K562 (cell line): ENCODE data around the gene KRT31. TPM values are rescaled to one million over a fixed set of nuclear protein-coding genes. Genes with fewer than 3 reads are reported as not detected.

Experiments
- ARID2 ChIP-seq: fragments of 450-650 bp; IDR thresholded peaks from 2 replicates; pipeline ENCODE4 v1.6.1; 2017; ENCODE audit warnings: antibody characterized with exemption, mild to moderate bottlenecking
- CHCHD3 ChIP-seq: fragments of 250-450 bp; sonication (Bioruptor Pico); IDR thresholded peaks from 2 replicates; pipeline ENCODE4 v2.1.2; 2022; ENCODE audit warnings: mild to moderate bottlenecking
- JUND ChIP-seq, 2 experiments: IDR thresholded peaks; 2 replicates in 1 of 2; 3 replicates in 1 of 2; pipeline ENCODE4 v1.6.1; 2011; ENCODE audit warnings: borderline replicate concordance in 2 of 2, low read depth in 2 of 2, low read length in 2 of 2, improper control_type of control experiment in 1 of 2, missing biosample characterization in 1 of 2, missing genetic modification characterization in 1 of 2, missing genetic modification reagents in 1 of 2
- MTF1 ChIP-seq: fragments of 250-450 bp; sonication (Bioruptor Pico); IDR thresholded peaks from 2 replicates; pipeline ENCODE4 v1.9.0; 2021; ENCODE audit warnings: moderate library complexity, mild to moderate bottlenecking, inconsistent platforms, borderline replicate concordance
- NFE2 ChIP-seq: IDR thresholded peaks from 2 replicates; pipeline ENCODE4 v1.6.1; 2014; ENCODE audit warnings: antibody characterized with exemption, low read depth
- POLR2G ChIP-seq: fragments of 200-400 bp; formaldehyde crosslinking; IDR thresholded peaks from 2 replicates; pipeline ENCODE4 v1.6.1; 2017; ENCODE audit warnings: low read depth, mild to moderate bottlenecking, antibody characterized with exemption, low read length, moderate library complexity
- STAT5A ChIP-seq: IDR thresholded peaks from 2 replicates; pipeline ENCODE4 v1.6.1; 2012; ENCODE audit warnings: low read length, inconsistent platforms, borderline replicate concordance
- TGIF2 ChIP-seq: sonication (generic); formaldehyde crosslinking; IDR thresholded peaks from 2 replicates; pipeline ENCODE4 v1.8.1; 2022; ENCODE audit warnings: mild to moderate bottlenecking, missing genetic modification reagents, moderate library complexity
- ZBED1 ChIP-seq: IDR thresholded peaks from 2 replicates; pipeline ENCODE4 v1.6.1; 2014
- ZFP36 ChIP-seq: fragments of 150-350 bp; IDR thresholded peaks from 2 replicates; pipeline ENCODE4 v1.6.1; 2018; ENCODE audit warnings: low read length, low read depth; ENCODE audit not compliant: partially characterized antibody
- polyA plus RNA-seq, 8 experiments: library from polyadenylated mRNA; depleted of rRNA in 4 of 8; stranded (reverse) in 5 of 8; unstranded in 3 of 8; fragments of >200 nt; fragmentation: Nextera tagmentation in 2 of 8; fragmentation: Illumina TruSeq in 1 of 8; extraction: Ambion mirVana in 2 of 8; extraction: Trizol in 1 of 8; gene quantifications; 2 replicates each; pipeline versions ENCODE4 v1.2.1 to v1.2.3, GENCODE V29; 2011 to 2014; ENCODE audit warnings: inconsistent platforms in 1 of 8, missing spikeins in 1 of 8
- total RNA-seq, 7 experiments: library from RNA; depleted of rRNA in 6 of 7; stranded (reverse); fragments of >200 nt in 6 of 7; fragmentation: Illumina TruSeq in 2 of 7; extraction: Trizol in 2 of 7; gene quantifications; 2 replicates each; pipeline versions ENCODE4 v1.2.1 to v1.2.3, GENCODE V29; 2011 to 2021; ENCODE audit warnings: low replicate concordance in 1 of 7
- TF ChIP-seq, protein P1 (sequence below), 3 experiments: fragments of 200-800 bp in 1 of 3; sonication (Bioruptor generic) in 1 of 3; sonication (generic) in 1 of 3; formaldehyde crosslinking in 1 of 3; IDR thresholded peaks; 2 replicates each; pipeline versions ENCODE4 v1.6.1 to v1.8.0; 2016 to 2022; ENCODE audit warnings: mild to moderate bottlenecking in 2 of 3, missing compliant biosample characterization in 2 of 3, missing genetic modification characterization in 2 of 3, missing genetic modification reagents in 1 of 3
- TF ChIP-seq, protein P2 (sequence below): fragments of 250-450 bp; sonication (Bioruptor Pico); IDR thresholded peaks from 2 replicates; pipeline ENCODE4 v1.5.0; 2022; ENCODE audit warnings: mild to moderate bottlenecking

Gene KRT31
- total and polyA plus RNA-seq, 9 of the 15 experiments (the other 6 are each of a cell fraction or from before 2014, with no cell fraction given) = not detected

DNA sequence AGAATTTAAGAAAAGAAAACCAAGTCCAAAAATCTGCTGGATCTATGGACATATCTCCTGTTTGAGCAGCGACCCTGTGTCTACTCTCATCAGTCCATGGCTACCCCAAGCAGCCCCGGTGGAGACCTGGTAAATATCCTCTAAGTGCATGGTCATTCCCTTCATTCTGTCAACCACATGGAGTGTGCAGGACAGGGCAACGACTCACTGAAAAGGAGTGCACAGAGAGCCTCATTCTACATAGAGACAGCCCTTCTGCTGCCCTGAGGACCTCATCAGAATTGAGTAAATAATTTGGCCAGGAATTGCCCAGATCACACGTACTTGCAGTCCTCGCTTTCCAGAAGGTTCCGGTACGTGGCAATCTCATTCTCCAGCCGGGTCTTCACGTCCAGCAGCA lies 40.4 kb upstream of the KRT31 start (continued):
- TF ChIP-seq TGIF2 (CRISPR knock-in tag) (no peak), ZFP36 (no peak), POLR2G (no peak), ZBED1 (no peak), CHCHD3 (CRISPR knock-in tag) (no peak), JUND (IDR thresholded peaks at IDR 0.05; ENCODE audit: borderline replicate concordance, low read depth, low read length) (no peak), JUND (tag; IDR thresholded peaks at IDR 0.05; ENCODE audit: borderline replicate concordance, low read depth, low read length) (no peak), NFE2 (no peak), ARID2 (no peak), STAT5A (no peak), MTF1 (no peak)
- TF ChIP-seq, protein P1, sequence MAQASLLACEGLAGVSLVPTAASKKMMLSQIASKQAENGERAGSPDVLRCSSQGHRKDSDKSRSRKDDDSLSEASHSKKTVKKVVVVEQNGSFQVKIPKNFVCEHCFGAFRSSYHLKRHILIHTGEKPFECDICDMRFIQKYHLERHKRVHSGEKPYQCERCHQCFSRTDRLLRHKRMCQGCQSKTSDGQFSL (CRISPR knock-in tag; IDR thresholded peaks at IDR 0.05) = no peak
- TF ChIP-seq, protein P1 (tag; IDR thresholded peaks at IDR 0.05) = no peak
- TF ChIP-seq, protein P2, sequence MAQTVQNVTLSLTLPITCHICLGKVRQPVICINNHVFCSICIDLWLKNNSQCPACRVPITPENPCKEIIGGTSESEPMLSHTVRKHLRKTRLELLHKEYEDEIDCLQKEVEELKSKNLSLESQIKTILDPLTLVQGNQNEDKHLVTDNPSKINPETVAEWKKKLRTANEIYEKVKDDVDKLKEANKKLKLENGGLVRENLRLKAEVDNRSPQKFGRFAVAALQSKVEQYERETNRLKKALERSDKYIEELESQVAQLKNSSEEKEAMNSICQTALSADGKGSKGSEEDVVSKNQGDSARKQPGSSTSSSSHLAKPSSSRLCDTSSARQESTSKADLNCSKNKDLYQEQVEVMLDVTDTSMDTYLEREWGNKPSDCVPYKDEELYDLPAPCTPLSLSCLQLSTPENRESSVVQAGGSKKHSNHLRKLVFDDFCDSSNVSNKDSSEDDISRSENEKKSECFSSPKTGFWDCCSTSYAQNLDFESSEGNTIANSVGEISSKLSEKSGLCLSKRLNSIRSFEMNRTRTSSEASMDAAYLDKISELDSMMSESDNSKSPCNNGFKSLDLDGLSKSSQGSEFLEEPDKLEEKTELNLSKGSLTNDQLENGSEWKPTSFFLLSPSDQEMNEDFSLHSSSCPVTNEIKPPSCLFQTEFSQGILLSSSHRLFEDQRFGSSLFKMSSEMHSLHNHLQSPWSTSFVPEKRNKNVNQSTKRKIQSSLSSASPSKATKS (CRISPR knock-in tag) = no peak
- TF ChIP-seq, all 486 proteins: peak for 0
